Chondrocyte (in vitro differentiated cells): Measurements from ENCODE around the gene WDFY3. TPM values are rescaled to one million over a fixed set of nuclear protein-coding genes. Genes with fewer than 3 reads are reported as not detected.

Experiments
- DNase-seq: peaks from one replicate; pipeline ENCODE4 v3.0.0; 2021; ENCODE audit warnings: mixed read lengths, low spot score
- H3K27ac Mint-ChIP-seq: one replicate; pipeline ENCODE4 v1.8.0; 2021; ENCODE audit warnings: mild to moderate bottlenecking, moderate library complexity, mixed read lengths; ENCODE audit not compliant: unreplicated experiment
- H3K27me3 Mint-ChIP-seq: 2 replicates; pipeline ENCODE4 v1.8.0; 2021; ENCODE audit warnings: low read depth, mixed read lengths
- H3K36me3 Mint-ChIP-seq: 2 replicates; pipeline ENCODE4 v1.8.0; 2021; ENCODE audit warnings: low read depth, mixed read lengths
- H3K4me1 Mint-ChIP-seq: 2 replicates; pipeline ENCODE4 v1.8.0; 2021; ENCODE audit warnings: low read depth, mild to moderate bottlenecking, mixed read lengths
- H3K4me3 Mint-ChIP-seq: one replicate; pipeline ENCODE4 v1.8.0; 2021; ENCODE audit warnings: mild to moderate bottlenecking, moderate library complexity, mixed read lengths; ENCODE audit not compliant: unreplicated experiment
- H3K9me3 Mint-ChIP-seq: 2 replicates; pipeline ENCODE4 v1.8.0; 2021; ENCODE audit warnings: low read depth, mixed read lengths
- CTCF ChIP-seq: fragments of 200-600 bp; sonication (generic); IDR thresholded peaks from 2 replicates; pipeline ENCODE4 v1.5.0; 2021; ENCODE audit warnings: antibody characterized with exemption, mild to moderate bottlenecking, moderate library complexity
- total RNA-seq: library from RNA; stranded (reverse); gene quantifications from 3 replicates; pipeline ENCODE4 v1.2.1, GENCODE V29; 2021

WDFY3 gene
- total RNA-seq, 1 donor from 2014 or later, result 61.9 TPM

- Mint-ChIP-seq H3K4me3 (no peak overlapping the region), H3K27ac (no peak overlapping the region), H3K9me3 (no peaks in the 10 kb centered on the region), H3K27me3 (no peaks in the 10 kb centered on the region), H3K4me1 (peaks cover 23% of the 10 kb centered on the region), H3K36me3 (peaks cover 32% of the 10 kb centered on the region)
- no peak for TF ChIP-seq CTCF
- no peak for DNase-seq
Observed at GRCh38 chr4:84678976-84679744, 287.3 kb downstream of the WDFY3 start.

GRCh38 chr4:84677995-84678394 is 288.5 kb downstream of the WDFY3 start:
- H3K27ac Mint-ChIP-seq, result no peak overlapping the region
- no peak for TF ChIP-seq CTCF
- H3K4me3 Mint-ChIP-seq, result no peak overlapping the region
- DNase-seq, result no peak
- no peaks in the 10 kb centered on the region for H3K9me3 Mint-ChIP-seq
- peaks cover 26% of the 10 kb centered on the region for H3K36me3 Mint-ChIP-seq
- peaks cover 26% of the 10 kb centered on the region for H3K4me1 Mint-ChIP-seq
- no peaks in the 10 kb centered on the region for H3K27me3 Mint-ChIP-seq

GRCh38 chr4:84677093-84677492 is 289.4 kb downstream of the WDFY3 start:
- Mint-ChIP-seq H3K36me3 (peaks cover 32% of the 10 kb centered on the region), H3K9me3 (no peaks in the 10 kb centered on the region), H3K27me3 (no peaks in the 10 kb centered on the region), H3K4me3 (no peak overlapping the region), H3K27ac (no peak overlapping the region), H3K4me1 (peaks cover 22% of the 10 kb centered on the region)
- TF ChIP-seq CTCF, result no peak
- no peak for DNase-seq

GRCh38 chr4:84673475-84674240 is 292.8 kb downstream of the WDFY3 start:
- no peak for DNase-seq
- Mint-ChIP-seq H3K9me3 (no peaks in the 10 kb centered on the region), H3K4me1 (peaks cover 14% of the 10 kb centered on the region)

More at GRCh38 chr4:84673475-84674240, 292.8 kb downstream of the WDFY3 start:
- H3K36me3 Mint-ChIP-seq, result peaks cover 25% of the 10 kb centered on the region
- no peaks in the 10 kb centered on the region for H3K27me3 Mint-ChIP-seq
- no peak for TF ChIP-seq CTCF
- no peak overlapping the region for H3K4me3 Mint-ChIP-seq
- H3K27ac Mint-ChIP-seq, result peak overlapping the region; percentile 84
